B cell (primary cell): Measurements from ENCODE around the gene JADE2. TPM values are rescaled to one million over a fixed set of nuclear protein-coding genes. Genes with fewer than 3 reads are reported as not detected.

Source experiments
- ATAC-seq: fragments of 200-7000 bp; cut with Tn5 transposase; one replicate; pipeline ENCODE4 v1.10.0; 2021; ENCODE audit warnings: low read depth, mild to moderate bottlenecking, moderate number of reproducible peaks, moderate library complexity
- CTCF ChIA-PET: fragments of 350-600 bp; sonication (Branson Sonifier 250); formaldehyde crosslinking; loops from one replicate; lab custom pipeline; 2021; ENCODE audit warnings: antibody characterized with exemption, inconsistent platforms; lab: Charles Lee
- POLR2A ChIA-PET: fragments of 350-600 bp; sonication (Branson Sonifier 250); formaldehyde crosslinking; loops from one replicate; lab custom pipeline; 2021; ENCODE audit warnings: antibody characterized with exemption; lab: Charles Lee
- DNase-seq: peaks from one replicate; pipeline ENCODE4 v3.0.0; 2013
- H2AFZ ChIP-seq: 2 replicates; pipeline ENCODE4 v1.6.1; 2012; ENCODE audit warnings: mild to moderate bottlenecking, low read depth, low read length; ENCODE audit not compliant: insufficient read depth, poor library complexity, severe bottlenecking
- H3K27ac ChIP-seq, 2 donors: 1 replicate in 1 of 2; 2 replicates in 1 of 2; pipeline ENCODE4 v1.5.1; 2012 to 2013; ENCODE audit warnings: low read length in 2 of 2, mild to moderate bottlenecking in 2 of 2, moderate library complexity in 1 of 2
- H3K27me3 ChIP-seq, 4 experiments: fragments of 200-600 bp in 1 of 4; sonication (generic) in 1 of 4; replicated peaks in 1 of 4; 1 replicate in 2 of 4; 2 replicates in 2 of 4; pipeline versions ENCODE4 v1.6.1 to v1.7.0; 2013 to 2016; ENCODE audit warnings: low read length in 3 of 4, mild to moderate bottlenecking in 2 of 4, mixed read lengths in 1 of 4, moderate library complexity in 1 of 4; ENCODE audit not compliant: insufficient read depth in 4 of 4, control insufficient read depth in 3 of 4; ENCODE audit errors: control extremely low read depth in 1 of 4
- H3K36me3 ChIP-seq, 2 experiments: replicated peaks in 1 of 2; 1 replicate in 1 of 2; 2 replicates in 1 of 2; pipeline versions ENCODE4 v1.6.1 to v1.7.1; 2013; ENCODE audit warnings: low read length in 1 of 2; ENCODE audit not compliant: insufficient read depth in 2 of 2, control insufficient read depth in 1 of 2; ENCODE audit errors: control extremely low read depth in 1 of 2, extremely low read depth in 1 of 2
- H3K4me1 ChIP-seq, 2 donors: fragments of 200-600 bp in 1 of 2; sonication (generic) in 1 of 2; 1 replicate in 1 of 2; 2 replicates in 1 of 2; pipeline versions ENCODE4 v1.5.1 to v1.6.1; 2013 to 2017; ENCODE audit warnings: low read length in 2 of 2; ENCODE audit not compliant: control insufficient read depth in 2 of 2, insufficient read depth in 2 of 2
- H3K4me2 ChIP-seq: replicated peaks from 2 replicates; pipeline ENCODE3; 2012; ENCODE audit warnings: mild to moderate bottlenecking, low read depth, low read length; ENCODE audit not compliant: poor library complexity, severe bottlenecking
- H3K4me3 ChIP-seq, 5 experiments: fragments of 200-600 bp in 1 of 5; sonication (generic) in 1 of 5; 1 replicate in 3 of 5; 2 replicates in 2 of 5; pipeline versions ENCODE4 v1.5.1 to v1.7.0; 2011 to 2016; ENCODE audit warnings: low read length in 4 of 5, mild to moderate bottlenecking in 4 of 5, low read depth in 2 of 5, control low read depth in 1 of 5, moderate library complexity in 1 of 5; ENCODE audit not compliant: insufficient read depth in 1 of 5; ENCODE audit errors: control extremely low read depth in 1 of 5, extremely low read depth in 1 of 5
- H3K79me2 ChIP-seq: fragments of 200-600 bp; sonication (generic); one replicate; pipeline ENCODE4 v1.6.0; 2016; ENCODE audit warnings: low read length; ENCODE audit not compliant: control insufficient read depth, insufficient read depth
- H3K9ac ChIP-seq: fragments of 200-600 bp; sonication (generic); 2 replicates; pipeline ENCODE4 v1.6.1; 2017; ENCODE audit warnings: mild to moderate bottlenecking, low read length, moderate library complexity
- H3K9me3 ChIP-seq, 3 donors: one replicate each; pipeline versions ENCODE4 v1.6.1 to v1.7.1; 2013; ENCODE audit warnings: low read length in 2 of 3; ENCODE audit not compliant: control insufficient read depth in 2 of 3, insufficient read depth in 1 of 3; ENCODE audit errors: control extremely low read depth in 1 of 3
- H4K20me1 ChIP-seq: 2 replicates; pipeline ENCODE4 v1.6.0; 2012; ENCODE audit warnings: mild to moderate bottlenecking, low read length; ENCODE audit not compliant: insufficient read depth, control insufficient read depth, poor library complexity, severe bottlenecking
- H3K27ac Mint-ChIP-seq: one replicate; pipeline ENCODE4 v1.8.0; 2021; ENCODE audit warnings: mixed read lengths
- H3K27me3 Mint-ChIP-seq: one replicate; pipeline ENCODE4 v1.8.0; 2021; ENCODE audit warnings: mixed read lengths
- H3K4me1 Mint-ChIP-seq: one replicate; pipeline ENCODE4 v1.8.0; 2021; ENCODE audit warnings: mixed read lengths
- H3K4me3 Mint-ChIP-seq: one replicate; pipeline ENCODE4 v1.8.0; 2021; ENCODE audit warnings: mixed read lengths
- H3K9me3 Mint-ChIP-seq: one replicate; pipeline ENCODE4 v1.8.0; 2022; ENCODE audit warnings: mixed read lengths; ENCODE audit not compliant: insufficient read depth
- CTCF ChIP-seq: fragments of 200-600 bp; IDR thresholded peaks from one replicate; pipeline ENCODE4 v1.8.0; 2022; ENCODE audit warnings: antibody characterized with exemption, mild to moderate bottlenecking
- EZH2 ChIP-seq: IDR thresholded peaks from 2 replicates; pipeline ENCODE4 v1.6.1; 2012; ENCODE audit warnings: borderline replicate concordance, low read depth, mild to moderate bottlenecking, moderate library complexity, low read length; ENCODE audit not compliant: insufficient read depth, poor library complexity, severe bottlenecking
- WGBS: methylation state at CpG from one replicate; pipeline ENCODE4 v1.1.5; 2013; ENCODE audit warnings: missing lambda C conversion rate; ENCODE audit not compliant: insufficient coverage; 5-methylcytosine and 5-hydroxymethylcytosine counted together
- intact Hi-C: fragments of 100-400 bp; cut with micrococcal nuclease; formaldehyde crosslinking; loops from one replicate; pipeline ENCODE4 v1.10.0; 2022
- polyA plus RNA-seq: library from polyadenylated mRNA; depleted of rRNA; stranded (reverse); fragments of >200 nt; gene quantifications from 2 replicates; pipeline ENCODE4 v1.2.3, GENCODE V29; 2012
- total RNA-seq, 2 donors: library from RNA; stranded (reverse); fragments of 120-200 nt in 1 of 2; gene quantifications; 1 replicate in 1 of 2; 2 replicates in 1 of 2; pipeline versions ENCODE4 v1.2.3 to v1.2.4, GENCODE V29; 2013 to 2022

The JADE2 gene
- total and polyA plus RNA-seq, 2 donors (not counting 1 experiment from before 2014, with no cell fraction given) = 80.5 to 247 TPM

DNA sequence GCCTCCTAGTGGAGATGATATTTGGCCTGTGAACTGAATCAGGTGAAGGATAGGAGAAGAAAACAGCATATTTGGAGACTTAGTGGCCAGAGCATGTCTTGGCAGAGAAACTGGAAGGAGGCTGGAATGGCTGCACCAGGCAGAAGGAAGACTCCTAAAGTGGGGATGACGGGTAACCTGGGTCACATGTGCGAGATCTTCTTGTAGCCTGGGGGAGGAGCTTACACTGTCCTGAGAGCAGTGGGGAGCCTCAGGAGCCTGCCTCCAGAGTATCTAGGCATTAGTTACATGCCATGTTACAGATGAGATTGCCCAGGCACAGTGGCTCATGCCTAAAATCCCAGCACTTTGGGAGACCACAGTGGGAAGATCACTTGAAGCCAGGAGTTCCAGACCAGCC lies 49.8 kb downstream of the JADE2 start:
- Histone ChIP-seq H3K4me2 (no peak overlapping the region), H3K9me3 (no peaks in the 10 kb centered on the region), H3K79me2 (peaks cover 38% of the 10 kb centered on the region), H3K36me3 (peaks cover 0 to 95% of the 10 kb centered on the region in 2 experiments), H3K27ac (no peak overlapping the region), H2AFZ (no peak overlapping the region), H4K20me1 (peaks cover 97% of the 10 kb centered on the region), H3K9ac (no peak overlapping the region), H3K4me3 (no peak overlapping the region), H3K4me1 (no peaks in the 10 kb centered on the region), H3K27me3 (no peaks in the 10 kb centered on the region)
- no peak overlapping the region for H3K4me3 Mint-ChIP-seq
- DNase-seq (no peak), ATAC-seq (no peak)
- ChIA-PET POLR2A (no interaction called here), CTCF (interaction anchor here (0.9 to 3.5 kb wide), 5 partner anchors 12 to 272 kb away, joined by 3 to 23 read pairs (median 5); no protein-coding TSS in a partner anchor)
- H3K9me3 Mint-ChIP-seq = no peaks in the 10 kb centered on the region
- WGBS = 82% methylated on average over 2 of the region's 2 CpGs
- H3K4me1 Mint-ChIP-seq = peaks cover 4% of the 10 kb centered on the region
- no peak for TF ChIP-seq CTCF
- no peak for TF ChIP-seq EZH2
- no peaks in the 10 kb centered on the region for H3K27me3 Mint-ChIP-seq
- peak overlapping the region; percentile 12 for H3K27ac Mint-ChIP-seq
- intact Hi-C loops = loop anchor here (5.0 kb wide), 1 partner anchor 108 kb away; no protein-coding TSS in a partner anchor

- intact Hi-C loops = loop anchor here (1.0 to 5.0 kb wide), 5 partner anchors 35 to 274 kb away; partner anchors contain the start of gene CDKN2AIPNL
- Histone ChIP-seq H3K27ac (no peak overlapping the region), H3K4me2 (no peak overlapping the region), H2AFZ (no peak overlapping the region), H3K9ac (no peak overlapping the region), H3K79me2 (peaks cover 28% of the 10 kb centered on the region), H3K36me3 (peaks cover 0 to 97% of the 10 kb centered on the region in 2 experiments), H3K4me1 (no peaks in the 10 kb centered on the region), H3K27me3 (no peaks in the 10 kb centered on the region), H3K9me3 (no peaks in the 10 kb centered on the region), H4K20me1 (peaks cover 93% of the 10 kb centered on the region), H3K4me3 (no peak overlapping the region)
- Mint-ChIP-seq H3K9me3 (no peaks in the 10 kb centered on the region), H3K27ac (peak overlapping the region; percentile 50), H3K4me1 (peaks cover 4% of the 10 kb centered on the region), H3K27me3 (no peaks in the 10 kb centered on the region), H3K4me3 (no peak overlapping the region)
- TF ChIP-seq CTCF (no peak), EZH2 (no peak)
- ChIA-PET CTCF (interaction anchor here (1.1 to 3.5 kb wide), 11 partner anchors 10 to 276 kb away, joined by 3 to 30 read pairs (median 10); partner anchors contain the start of genes CDKN2AIPNL and JADE2), POLR2A (interaction anchor here (0.6 to 1.4 kb wide), 2 partner anchors 43 to 50 kb away, joined by 3 to 4 read pairs; no protein-coding TSS in a partner anchor)
- ATAC-seq (no peak), DNase-seq (no peak)
- WGBS = 98% methylated on average over 10 of the region's 12 CpGs
Observed at GRCh38 chr5:134576386-134577021, 51.0 kb downstream of the JADE2 start.
